SJCRH30 (cell line): ENCODE data around the gene PCDHGB5. TPM values are rescaled to one million over a fixed set of nuclear protein-coding genes. Genes with fewer than 3 reads are reported as not detected.

Experiments
- DNase-seq, 2 experiments: peaks; one replicate each; pipeline ENCODE4 v3.0.0-alpha.2; 2015 to 2020
- H3K27ac ChIP-seq: fragments of 250-450 bp; sonication (Bioruptor Pico); 2 replicates; pipeline ENCODE4 v1.5.1; 2020; ENCODE audit warnings: mild to moderate bottlenecking, moderate library complexity
- H3K27me3 ChIP-seq: fragments of 250-450 bp; sonication (Bioruptor Pico); 2 replicates; pipeline ENCODE4 v1.5.1; 2020; ENCODE audit warnings: mild to moderate bottlenecking, moderate library complexity
- H3K36me3 ChIP-seq: fragments of 250-450 bp; sonication (Bioruptor Pico); 2 replicates; pipeline ENCODE4 v1.5.1; 2020; ENCODE audit warnings: mild to moderate bottlenecking, moderate library complexity
- H3K4me1 ChIP-seq: fragments of 250-450 bp; sonication (Bioruptor Pico); 2 replicates; pipeline ENCODE4 v1.5.1; 2020; ENCODE audit warnings: mild to moderate bottlenecking, moderate library complexity
- H3K4me3 ChIP-seq: fragments of 250-450 bp; sonication (Bioruptor Pico); 2 replicates; pipeline ENCODE4 v1.5.1; 2020; ENCODE audit warnings: mild to moderate bottlenecking, moderate library complexity
- H3K9me3 ChIP-seq: fragments of 250-450 bp; sonication (Bioruptor Pico); replicated peaks from 2 replicates; pipeline ENCODE4 v1.5.1; 2020; ENCODE audit warnings: mild to moderate bottlenecking, moderate library complexity
- total RNA-seq: library from RNA; depleted of rRNA; stranded (reverse); fragments of >200 nt; shearing (Covaris generic); gene quantifications from 2 replicates; pipeline ENCODE4 v1.2.3, GENCODE V29; 2014; rRNA removed

PCDHGB5 gene
- total RNA-seq, 1 experiment from 2014 or later = 2.2 TPM

- no peak overlapping the region for H3K27ac ChIP-seq
These were observed 39.5 kb downstream of the PCDHGB5 start for GRCh38 chr5:141437221-141437620.

GRCh38 chr5:141439411-141440141 is 41.8 kb downstream of the PCDHGB5 start:
- no peaks in the 10 kb centered on the region for H3K36me3 ChIP-seq
- no peak overlapping the region for H3K27ac ChIP-seq
- H3K4me3 ChIP-seq = no peak overlapping the region
- peak in 1 of 2 experiments; percentile 2 for DNase-seq
- 0 out of 2 replicates have a peak, but pooled peaks cover 2% of the 10 kb centered on the region for H3K9me3 ChIP-seq
- no peaks in the 10 kb centered on the region for H3K27me3 ChIP-seq
- H3K4me1 ChIP-seq = no peaks in the 10 kb centered on the region

More at GRCh38 chr5:141437221-141437620, 39.5 kb downstream of the PCDHGB5 start:
- H3K36me3 ChIP-seq = no peaks in the 10 kb centered on the region
- H3K9me3 ChIP-seq = no peaks in the 10 kb centered on the region
- no peak for DNase-seq
- no peak overlapping the region for H3K4me3 ChIP-seq
- no peaks in the 10 kb centered on the region for H3K4me1 ChIP-seq
- H3K27me3 ChIP-seq = no peaks in the 10 kb centered on the region

- Histone ChIP-seq H3K9me3 (0 out of 2 replicates have a peak, but pooled peaks cover 4% of the 10 kb centered on the region), H3K4me3 (no peak overlapping the region), H3K36me3 (no peaks in the 10 kb centered on the region), H3K27ac (no peak overlapping the region), H3K27me3 (no peaks in the 10 kb centered on the region), H3K4me1 (no peaks in the 10 kb centered on the region)
- DNase-seq = no peak
These were observed 42.6 kb downstream of the PCDHGB5 start for GRCh38 chr5:141440341-141440740.

- 0 out of 2 replicates have a peak, but pooled peaks cover 4% of the 10 kb centered on the region for H3K9me3 ChIP-seq
- H3K4me3 ChIP-seq = no peak overlapping the region
- no peak for DNase-seq
- no peaks in the 10 kb centered on the region for H3K27me3 ChIP-seq
- no peaks in the 10 kb centered on the region for H3K4me1 ChIP-seq
- no peak overlapping the region for H3K27ac ChIP-seq
- no peaks in the 10 kb centered on the region for H3K36me3 ChIP-seq
These were observed 43.9 kb downstream of the PCDHGB5 start for GRCh38 chr5:141441571-141442170.

Other genes starting within 250 kb of the PCDHGB5 start
- gene PCDHB6, start 247.9 kb upstream of the PCDHGB5 start, total RNA-seq = 0.15 and 0.26 TPM in 2 replicates
- 1.1 and 1.3 TPM in 2 replicates for gene PCDHB7, start 225.3 kb upstream of the PCDHGB5 start, total RNA-seq
- gene PCDHB8, start 220.2 kb upstream of the PCDHGB5 start, total RNA-seq = 17.8 and 18.6 TPM in 2 replicates
- 5.6 and 6.8 TPM in 2 replicates for gene PCDHB16, start 215.6 kb upstream of the PCDHGB5 start, total RNA-seq
- 4.9 and 5.1 TPM in 2 replicates for gene PCDHB9, start 210.8 kb upstream of the PCDHGB5 start, total RNA-seq
- gene PCDHB10, start 205.6 kb upstream of the PCDHGB5 start, total RNA-seq = 9.7 and 9.8 TPM in 2 replicates
- 8.9 and 9.8 TPM in 2 replicates for gene PCDHB11, start 198.3 kb upstream of the PCDHGB5 start, total RNA-seq
- gene PCDHB12, start 189.2 kb upstream of the PCDHGB5 start, total RNA-seq = 4.5 and 4.7 TPM in 2 replicates
- gene PCDHB13, start 184.0 kb upstream of the PCDHGB5 start, total RNA-seq = 3.0 and 3.2 TPM in 2 replicates
- 10.9 and 11.2 TPM in 2 replicates for gene PCDHB14, start 174.6 kb upstream of the PCDHGB5 start, total RNA-seq
- 0.86 and 0.91 TPM in 2 replicates for gene PCDHB15, start 152.6 kb upstream of the PCDHGB5 start, total RNA-seq
- gene SLC25A2, start 93.9 kb upstream of the PCDHGB5 start, total RNA-seq = 0.08 TPM in 1 of 2 replicates, not detected in the other
- gene TAF7, start 77.2 kb upstream of the PCDHGB5 start, total RNA-seq = 115 and 130 TPM in 2 replicates
- gene PCDHGA1, start 67.4 kb upstream of the PCDHGB5 start, total RNA-seq = 3.5 and 3.6 TPM in 2 replicates
- 0.71 and 1.0 TPM in 2 replicates for gene PCDHGA2, start 59.2 kb upstream of the PCDHGB5 start, total RNA-seq
- gene PCDHGA3, start 54.1 kb upstream of the PCDHGB5 start, total RNA-seq = 0.56 and 0.67 TPM in 2 replicates
- 21.1 and 23.4 TPM in 2 replicates for gene PCDHGB1, start 47.8 kb upstream of the PCDHGB5 start, total RNA-seq
- 12.9 and 14.7 TPM in 2 replicates for gene PCDHGA4, start 42.9 kb upstream of the PCDHGB5 start, total RNA-seq
- 8.9 and 9.8 TPM in 2 replicates for gene PCDHGB2, start 38.0 kb upstream of the PCDHGB5 start, total RNA-seq
- gene PCDHGA5, start 33.8 kb upstream of the PCDHGB5 start, total RNA-seq = 4.7 and 6.9 TPM in 2 replicates
- gene PCDHGB3, start 27.7 kb upstream of the PCDHGB5 start, total RNA-seq = 5.2 and 7.4 TPM in 2 replicates
- gene PCDHGA6, start 24.1 kb upstream of the PCDHGB5 start, total RNA-seq = 4.9 and 5.8 TPM in 2 replicates
- gene PCDHGA7, start 15.2 kb upstream of the PCDHGB5 start, total RNA-seq = 3.6 and 4.7 TPM in 2 replicates
- 1.7 and 3.1 TPM in 2 replicates for gene PCDHGB4, start 10.2 kb upstream of the PCDHGB5 start, total RNA-seq
- 3.3 and 3.4 TPM in 2 replicates for gene PCDHGA8, start 5.3 kb upstream of the PCDHGB5 start, total RNA-seq
- 1.8 and 2.3 TPM in 2 replicates for gene PCDHGA9, start 4.8 kb downstream of the PCDHGB5 start, total RNA-seq
- gene PCDHGB6, start 10.1 kb downstream of the PCDHGB5 start, total RNA-seq = 1.4 and 2.6 TPM in 2 replicates
- 1.3 and 1.6 TPM in 2 replicates for gene PCDHGA10, start 15.0 kb downstream of the PCDHGB5 start, total RNA-seq
- gene PCDHGB7, start 19.7 kb downstream of the PCDHGB5 start, total RNA-seq = 0.91 and 1.8 TPM in 2 replicates
- 1.3 and 1.4 TPM in 2 replicates for gene PCDHGA11, start 23.1 kb downstream of the PCDHGB5 start, total RNA-seq
- 1.2 and 1.4 TPM in 2 replicates for gene PCDHGA12, start 32.6 kb downstream of the PCDHGB5 start, total RNA-seq
- 105 and 109 TPM in 2 replicates for gene PCDHGC3, start 78.0 kb downstream of the PCDHGB5 start, total RNA-seq
- 3.4 and 3.6 TPM in 2 replicates for gene PCDHGC4, start 87.1 kb downstream of the PCDHGB5 start, total RNA-seq
- gene PCDHGC5, start 91.1 kb downstream of the PCDHGB5 start, total RNA-seq = 1.3 and 2.8 TPM in 2 replicates
- 54.4 and 56.2 TPM in 2 replicates for gene DIAPH1, start 221.1 kb downstream of the PCDHGB5 start, total RNA-seq
- 102 and 110 TPM in 2 replicates for gene HDAC3, start 238.9 kb downstream of the PCDHGB5 start, total RNA-seq
- gene RELL2, start 239.1 kb downstream of the PCDHGB5 start, total RNA-seq = 1.7 and 2.1 TPM in 2 replicates